DMS53 treated with DMSO at 0.1 percent for 48 hours (cell line): ENCODE data around the gene ASTN2.
A peak's percentile ranks its signal among the peaks of the same experiment; 100 is the strongest.

Experiments
- DNase-seq: peaks from one replicate; lab custom pipeline; 2025; ENCODE audit not compliant: unreplicated experiment; lab: John Stamatoyannopoulos, UW

Gene ASTN2

DNA sequence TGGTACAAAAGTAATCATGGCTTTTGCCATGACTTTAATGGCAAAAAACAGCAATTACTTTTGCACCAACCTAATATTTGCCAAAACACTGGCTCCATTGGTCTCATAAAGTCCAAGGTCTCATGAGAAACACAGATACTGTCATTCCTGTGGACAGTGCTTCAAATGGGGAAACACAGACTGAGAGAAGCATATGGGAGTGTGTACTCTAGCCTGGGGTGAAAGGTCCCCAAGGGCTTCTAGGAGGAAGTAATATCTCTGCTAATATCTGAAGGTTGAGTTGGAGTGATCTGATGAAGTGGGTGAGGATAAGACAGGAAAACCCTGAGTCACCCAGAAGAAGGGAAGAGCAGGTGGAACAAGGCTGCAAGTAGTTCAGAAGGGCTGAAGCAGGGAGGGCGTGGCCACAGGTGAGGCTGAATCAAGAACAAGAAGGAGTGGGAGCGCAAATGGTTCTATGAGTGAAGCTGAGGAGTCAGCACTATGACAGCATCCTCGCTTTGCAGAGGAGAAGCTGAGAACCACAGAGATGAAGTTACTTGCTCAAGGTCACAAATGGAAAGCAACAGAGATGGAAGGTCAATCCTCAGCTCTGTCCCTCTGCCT lies 164.1 kb downstream of the ASTN2 start:
- DNase-seq = no peak

DNA sequence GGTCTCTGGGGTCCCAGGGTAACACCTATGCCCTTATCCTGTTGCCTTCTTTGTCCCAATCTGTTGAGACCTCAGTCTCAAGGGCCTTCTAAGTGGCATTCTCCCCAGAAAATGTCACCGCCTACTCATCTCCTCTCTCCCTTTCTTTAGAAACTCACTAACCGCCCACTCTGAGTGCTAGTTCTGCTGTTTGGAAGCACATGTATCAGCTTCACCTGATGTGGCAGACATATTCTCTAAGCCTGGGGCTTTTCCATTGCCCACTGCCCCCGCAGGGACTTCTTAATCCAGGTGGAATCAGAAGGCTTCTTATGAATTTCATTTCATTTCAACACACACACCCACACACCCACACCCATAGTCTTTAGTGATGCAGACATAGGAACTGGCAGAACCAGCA lies 165.1 kb downstream of the ASTN2 start:
- no peak for DNase-seq

DNA sequence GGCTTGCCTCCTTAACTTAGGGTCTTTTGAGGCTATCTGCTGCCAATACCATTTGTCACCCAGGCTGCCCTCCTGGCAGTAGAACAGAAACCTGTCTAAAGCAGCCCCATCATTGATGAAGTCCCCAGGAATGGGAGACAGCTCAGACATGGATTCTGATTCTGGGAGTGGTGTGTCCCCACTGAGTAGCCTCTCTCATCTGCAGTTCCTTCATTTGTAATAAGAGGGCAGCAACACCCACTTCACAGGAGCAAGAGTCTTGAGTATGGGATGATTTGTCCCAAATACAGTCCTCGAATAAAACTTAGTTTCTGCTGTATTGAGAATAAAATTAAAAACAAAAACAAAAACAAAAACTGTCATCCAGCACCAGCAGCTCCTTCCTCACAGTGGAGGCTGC lies 167.6 kb downstream of the ASTN2 start:
- DNase-seq = peak; percentile 10

DNA sequence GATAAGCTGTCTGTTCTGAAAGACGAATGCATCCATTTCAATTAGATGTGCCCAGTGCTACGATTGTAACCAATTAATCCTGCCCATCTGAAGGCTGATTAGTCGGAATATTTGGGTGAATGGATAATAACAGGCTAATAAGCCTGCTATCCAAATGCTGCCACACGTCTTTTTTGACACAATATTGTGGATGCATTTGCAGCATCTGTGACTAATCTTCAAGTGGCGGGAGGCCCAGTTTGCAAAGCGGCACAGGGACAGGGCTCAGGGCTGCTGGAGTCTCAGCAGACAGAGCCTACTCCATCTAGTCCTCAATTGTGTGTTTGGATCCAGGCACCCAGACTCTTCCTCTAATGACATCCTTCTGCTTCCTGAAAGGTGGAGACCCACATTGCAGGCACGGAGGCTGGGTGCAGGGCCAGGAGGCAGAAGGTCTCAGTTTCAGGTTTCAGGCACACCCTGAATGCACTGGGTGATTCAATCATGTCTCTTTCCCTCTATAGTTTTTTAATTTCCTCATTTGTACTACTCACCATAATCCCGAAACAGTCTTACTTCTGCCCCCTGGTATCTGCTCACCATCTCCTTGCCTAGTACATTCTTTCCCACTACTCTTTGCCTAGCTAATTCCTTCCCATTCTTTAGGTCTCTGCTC lies 169.6 kb downstream of the ASTN2 start:
- DNase-seq = no peak

DNA sequence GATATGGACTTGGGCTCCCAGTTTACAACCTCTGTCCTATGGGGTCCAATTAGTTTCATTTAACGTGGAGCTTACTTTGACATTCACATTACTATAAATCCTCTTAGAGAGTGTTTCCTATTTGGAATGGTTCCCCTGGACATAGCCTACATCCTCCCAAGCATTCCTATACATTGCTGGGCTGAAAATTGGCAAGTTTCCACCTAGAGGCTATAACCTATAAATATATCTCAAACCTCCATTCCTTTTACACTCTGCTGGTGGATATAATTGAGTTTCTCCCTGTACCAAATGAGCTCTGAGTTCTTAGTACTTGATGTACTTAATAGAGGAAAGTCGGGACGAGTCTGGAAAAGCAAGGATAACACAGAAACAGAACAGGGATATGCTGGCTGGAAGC lies 172.8 kb downstream of the ASTN2 start:
- no peak for DNase-seq

DNA sequence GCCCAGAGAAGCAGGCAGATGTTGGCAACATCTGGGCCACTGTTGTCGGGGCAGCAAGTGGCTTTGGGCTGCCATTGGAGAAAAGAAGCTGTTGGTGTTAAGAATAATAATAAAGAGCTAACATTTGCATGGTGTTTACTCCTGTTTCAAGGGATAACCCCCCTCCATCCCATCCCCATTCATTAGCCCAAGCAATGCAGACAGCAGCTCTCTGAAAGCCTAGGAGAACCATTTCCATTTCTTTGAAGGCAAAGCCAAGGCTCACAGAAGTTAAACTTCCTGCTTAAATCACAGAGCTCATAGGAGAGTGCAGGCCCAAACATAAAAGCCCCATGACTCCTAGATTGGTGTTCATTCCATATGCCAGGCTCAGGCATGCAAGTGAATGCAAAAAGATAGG lies 175.4 kb downstream of the ASTN2 start:
- no peak for DNase-seq

DNA sequence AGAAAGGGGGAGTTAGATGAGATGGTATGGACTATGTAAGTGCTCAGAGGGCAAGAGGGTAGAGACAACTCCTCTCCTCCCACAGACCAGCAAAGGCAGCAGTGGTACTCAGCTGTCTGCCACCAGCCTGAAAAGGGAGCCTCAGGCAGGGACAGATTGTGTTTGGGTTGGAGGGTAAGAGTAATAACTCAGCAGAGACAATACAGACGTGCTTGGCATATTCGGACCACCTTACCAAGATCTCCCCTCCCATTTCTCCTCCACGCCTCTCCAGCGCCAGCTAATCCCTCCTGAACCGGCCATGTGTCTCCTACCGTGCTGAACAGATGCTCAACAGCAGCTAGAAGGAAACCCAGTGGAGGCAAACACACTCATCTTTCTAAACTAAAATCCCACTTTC lies 180.8 kb downstream of the ASTN2 start:
- no peak for DNase-seq

DNA sequence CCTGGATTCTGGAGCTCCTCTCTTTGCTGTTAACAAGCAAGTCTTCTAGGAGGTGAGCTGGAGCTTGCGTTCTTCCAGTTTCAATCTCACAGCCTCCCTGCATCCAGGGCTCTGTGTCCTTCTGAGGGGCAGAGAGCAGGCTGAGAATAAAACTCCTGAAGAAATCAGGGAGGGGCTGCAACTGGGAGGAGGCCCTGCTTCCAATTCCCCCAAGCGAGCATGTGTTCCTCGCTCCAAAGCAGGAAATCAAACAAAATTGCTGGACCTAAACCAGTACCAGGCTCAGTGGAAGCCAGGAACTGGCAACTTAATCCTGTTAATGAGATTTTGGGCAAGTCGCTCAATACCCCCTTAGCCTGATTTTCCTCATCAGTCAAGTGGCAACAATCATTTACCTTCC lies 181.8 kb downstream of the ASTN2 start:
- no peak for DNase-seq

DNA sequence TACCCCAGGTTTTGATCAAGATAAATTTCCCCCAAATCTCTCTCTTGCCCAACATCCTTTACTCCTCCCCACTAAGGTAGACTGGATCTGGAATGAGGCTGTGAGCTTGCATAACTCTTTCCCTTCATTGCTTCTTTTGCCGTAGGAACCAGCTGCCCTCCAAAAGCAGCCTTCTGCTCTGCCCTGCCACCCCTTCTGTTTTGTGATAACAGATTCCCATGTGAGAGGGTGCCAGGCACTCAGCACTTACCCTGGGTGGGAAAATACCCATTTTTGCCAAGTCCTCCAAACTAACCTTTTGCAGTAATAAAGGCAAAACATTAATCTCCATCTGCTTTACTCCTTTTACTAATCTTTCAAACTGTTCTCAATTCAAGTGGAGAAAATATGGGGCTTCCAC lies 182.6 kb downstream of the ASTN2 start:
- DNase-seq = no peak

DNA sequence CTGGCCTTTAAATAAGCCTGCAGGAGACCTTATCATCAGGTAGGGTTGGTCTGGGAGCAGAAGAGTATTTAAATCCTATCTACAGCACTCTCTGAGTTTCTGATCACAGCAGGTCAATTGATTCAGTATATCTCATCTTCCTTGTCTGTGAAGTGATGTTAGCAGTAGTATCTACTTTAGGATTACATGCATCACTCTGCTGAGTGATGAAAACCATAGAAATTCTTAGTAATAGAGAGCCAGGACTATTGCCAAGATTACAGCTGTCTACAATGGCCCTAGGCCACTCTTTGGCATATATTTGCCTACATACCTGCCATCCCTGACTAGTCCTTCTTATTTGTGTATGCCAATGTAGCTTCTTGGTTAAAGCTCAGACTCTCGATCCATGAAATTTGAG lies 183.8 kb downstream of the ASTN2 start:
- DNase-seq = no peak

DNA sequence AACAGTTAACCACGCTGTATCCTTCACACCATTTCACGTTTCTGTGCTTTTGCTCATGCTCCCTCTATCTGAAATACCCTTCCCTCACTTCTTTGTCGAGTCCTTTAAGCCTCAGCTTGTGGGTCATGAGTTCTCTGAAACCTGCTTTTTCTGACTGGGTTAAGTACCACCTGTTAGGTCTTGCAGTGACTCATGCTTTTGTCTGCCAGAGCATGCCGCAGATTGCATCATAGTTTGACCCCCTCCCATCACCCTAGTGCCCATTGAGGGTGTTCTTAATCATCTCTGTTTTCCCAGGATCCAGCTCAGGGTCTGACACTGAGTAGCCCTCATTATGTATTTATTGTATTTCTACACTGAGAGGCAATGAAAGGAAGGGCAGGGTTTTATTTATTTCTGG lies 190.2 kb downstream of the ASTN2 start:
- DNase-seq = peak; percentile 70

DNA sequence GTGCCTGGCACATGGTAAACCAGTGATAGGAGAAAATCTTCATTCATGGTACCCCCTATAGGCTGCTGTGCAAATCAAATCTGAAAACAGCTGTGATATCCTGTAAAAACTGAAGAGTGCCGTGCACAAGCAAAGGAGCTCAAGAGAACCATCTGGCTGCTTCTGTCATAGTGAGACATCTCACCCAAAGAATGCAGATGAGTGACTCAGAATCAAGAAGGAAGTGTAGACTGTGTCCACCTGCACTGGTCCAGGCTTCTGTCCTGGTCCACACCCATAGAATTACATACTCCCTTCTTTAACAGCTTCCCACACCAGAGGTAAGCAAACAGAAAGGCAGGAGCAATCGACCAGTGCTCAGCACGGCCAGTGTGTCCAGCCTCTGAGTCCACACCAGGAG lies 195.9 kb downstream of the ASTN2 start:
- DNase-seq = peak; percentile 39

DNA sequence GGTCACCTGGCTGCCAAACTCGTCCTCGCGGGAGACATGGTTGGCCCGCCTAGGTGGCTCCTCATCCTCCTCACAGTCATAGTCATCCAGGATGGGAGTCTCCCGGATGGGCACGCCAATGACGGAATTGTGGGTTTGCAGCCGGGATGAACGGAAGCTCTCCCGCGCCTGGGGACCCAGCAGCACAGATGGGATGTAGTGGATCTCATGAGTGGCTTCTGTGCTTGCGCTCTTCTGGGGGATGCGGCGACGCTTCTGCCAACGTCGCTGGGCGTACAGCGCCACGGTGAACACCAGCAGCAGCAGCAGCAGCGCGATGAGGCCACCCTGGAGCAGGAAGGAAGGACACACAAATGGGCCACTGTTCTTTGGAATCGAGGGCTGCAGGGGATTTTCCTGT lies 200.4 kb downstream of the ASTN2 start:
- DNase-seq = no peak

DNA sequence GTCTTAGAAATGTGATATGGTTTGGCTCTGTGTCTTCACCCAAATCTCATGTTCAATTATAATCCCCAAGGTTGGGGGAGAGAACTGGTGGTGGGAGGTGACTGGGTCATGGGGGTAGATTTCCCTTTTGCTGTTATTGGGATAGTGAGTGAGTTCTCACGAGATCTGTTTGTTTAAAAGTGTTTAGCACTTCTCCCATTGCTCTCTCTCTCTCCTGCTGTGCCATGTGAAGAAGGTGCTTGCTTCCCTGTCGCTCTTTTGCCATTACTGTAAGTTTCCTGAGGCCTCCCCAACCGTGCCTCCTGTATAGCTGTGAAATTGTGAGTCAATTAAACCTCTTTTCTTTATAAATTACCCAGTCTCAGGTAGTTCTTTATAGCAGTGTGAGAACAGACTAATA lies 203.6 kb downstream of the ASTN2 start:
- no peak for DNase-seq

DNA sequence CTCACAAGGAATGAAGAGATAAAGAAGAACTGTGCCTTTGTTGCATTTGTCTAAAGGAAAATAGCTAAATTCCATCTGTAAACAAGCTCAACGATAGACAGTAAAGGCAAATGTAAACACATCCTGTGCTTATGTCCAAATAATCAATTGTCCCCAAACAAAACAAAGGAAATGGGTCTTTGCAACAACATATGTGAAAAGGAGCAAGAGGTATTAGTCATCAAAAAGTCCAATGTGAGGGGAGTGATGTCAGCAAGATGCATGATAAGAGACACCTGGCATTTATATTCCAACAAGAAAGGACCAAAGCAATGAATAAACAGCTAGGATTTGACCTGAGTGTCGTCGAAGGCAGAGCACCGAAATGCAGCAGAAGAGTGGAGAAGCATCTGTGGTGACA lies 209.1 kb downstream of the ASTN2 start:
- DNase-seq = peak; percentile 54

DNA sequence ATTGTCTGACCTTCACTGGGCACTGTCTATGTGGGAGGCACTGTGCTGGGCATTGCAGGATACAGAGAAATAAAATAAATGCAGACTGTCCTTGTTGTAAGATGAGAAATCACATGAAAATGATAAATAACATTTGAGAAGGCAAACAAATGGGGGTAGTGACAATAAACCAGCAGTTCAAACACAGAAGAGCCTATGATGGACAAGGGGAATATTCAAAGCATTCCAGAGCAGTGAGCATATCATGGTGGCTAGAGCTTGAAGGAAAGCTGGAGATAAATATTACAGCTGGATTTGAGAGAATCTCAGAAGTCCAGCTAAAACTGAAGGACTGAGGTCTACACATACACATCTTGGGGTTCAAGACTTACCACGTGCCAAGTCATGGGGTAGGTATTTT lies 209.9 kb downstream of the ASTN2 start:
- DNase-seq = no peak

DNA sequence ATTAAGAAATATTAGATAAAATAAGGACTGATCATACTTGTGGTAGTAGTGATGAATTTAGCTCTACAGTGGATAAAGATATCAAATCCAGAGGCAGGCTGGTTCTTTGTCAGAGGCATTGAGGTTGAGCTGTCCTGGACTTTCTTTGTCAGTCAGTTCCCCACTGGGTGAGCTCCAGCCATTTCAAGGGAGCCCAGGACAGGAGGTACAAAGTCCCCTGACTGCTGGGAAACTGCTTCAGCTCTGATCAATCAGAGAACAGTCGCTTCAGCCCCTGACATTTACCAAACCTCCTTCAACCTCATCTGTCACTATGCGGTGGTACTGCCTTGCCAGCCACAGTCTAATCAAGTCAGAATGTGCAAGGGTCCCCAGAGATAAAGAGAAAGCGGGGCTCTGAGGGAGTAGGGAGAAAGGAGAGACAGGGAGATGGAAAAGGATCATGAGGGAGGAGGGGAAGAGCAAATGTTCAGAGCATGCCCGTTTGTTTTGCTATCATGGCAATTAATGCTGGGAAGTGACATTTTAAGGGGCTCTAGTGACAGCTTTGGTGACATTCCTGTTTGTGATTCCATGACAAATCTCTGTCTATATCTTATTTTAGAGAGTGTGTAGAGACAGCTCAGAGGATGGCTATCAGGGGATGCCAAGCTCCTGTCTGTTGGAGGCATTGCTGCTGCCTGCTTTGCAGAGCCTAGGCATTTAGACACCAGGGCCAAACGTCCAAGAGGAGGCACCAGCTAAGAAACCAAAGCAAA lies 223.2 kb downstream of the ASTN2 start:
- DNase-seq = no peak

DNA sequence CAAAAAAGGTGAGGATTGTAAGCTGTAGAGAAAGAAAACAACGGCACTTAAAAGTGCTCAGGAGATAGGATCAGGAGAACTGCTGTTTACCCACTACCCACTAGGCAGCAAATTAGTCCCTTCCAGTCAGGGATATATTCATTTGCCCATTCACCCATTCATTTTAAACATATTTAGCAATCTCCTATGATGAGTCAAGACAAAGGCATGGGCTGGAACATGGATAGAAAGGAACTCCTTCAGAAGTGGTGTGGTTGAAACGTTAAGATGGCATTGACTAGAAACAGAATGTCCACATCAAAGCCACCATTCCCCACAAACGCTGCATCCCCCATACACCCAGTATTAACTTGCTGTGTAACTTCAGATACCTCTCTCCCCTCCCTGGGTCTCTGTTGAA lies 225.7 kb downstream of the ASTN2 start:
- no peak for DNase-seq

DNA sequence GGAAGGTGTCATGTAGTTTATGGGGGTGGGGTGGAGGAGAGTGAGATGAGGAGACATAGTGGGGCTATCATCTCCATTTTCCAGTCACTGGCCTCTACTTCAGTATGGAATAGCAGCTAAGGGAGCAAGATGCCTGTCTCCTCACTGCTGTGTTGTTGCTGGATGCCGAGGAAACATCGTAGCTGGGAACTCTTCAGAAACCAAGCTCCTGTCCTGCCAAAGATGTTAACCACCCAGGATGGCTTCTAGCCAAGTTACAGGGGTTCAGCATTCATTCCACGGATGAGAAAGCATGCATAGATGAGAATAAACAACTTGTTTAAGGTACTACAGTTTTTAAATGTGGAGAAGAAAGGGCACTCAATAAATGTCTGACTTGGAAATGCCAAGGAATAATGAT lies 226.5 kb downstream of the ASTN2 start:
- DNase-seq = no peak

DNA sequence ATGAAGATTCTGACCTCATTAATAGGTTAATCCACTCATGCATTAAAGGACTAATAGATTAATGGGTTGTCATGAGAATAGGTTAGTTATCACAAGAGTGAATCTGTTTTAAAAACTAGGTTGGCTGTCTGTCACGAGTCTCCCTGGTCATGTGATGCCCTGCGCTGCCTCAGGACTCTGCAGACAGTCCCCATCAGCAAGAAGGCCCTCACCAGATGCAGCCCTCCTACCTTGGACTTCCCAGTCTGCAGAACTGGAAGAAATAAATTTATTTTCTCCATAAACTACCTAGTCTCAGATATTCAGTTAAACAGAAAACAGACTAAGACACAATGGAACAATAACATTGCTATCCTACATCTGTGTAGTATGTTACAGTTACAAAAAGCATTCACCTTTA lies 227.4 kb downstream of the ASTN2 start:
- DNase-seq = no peak

DNA sequence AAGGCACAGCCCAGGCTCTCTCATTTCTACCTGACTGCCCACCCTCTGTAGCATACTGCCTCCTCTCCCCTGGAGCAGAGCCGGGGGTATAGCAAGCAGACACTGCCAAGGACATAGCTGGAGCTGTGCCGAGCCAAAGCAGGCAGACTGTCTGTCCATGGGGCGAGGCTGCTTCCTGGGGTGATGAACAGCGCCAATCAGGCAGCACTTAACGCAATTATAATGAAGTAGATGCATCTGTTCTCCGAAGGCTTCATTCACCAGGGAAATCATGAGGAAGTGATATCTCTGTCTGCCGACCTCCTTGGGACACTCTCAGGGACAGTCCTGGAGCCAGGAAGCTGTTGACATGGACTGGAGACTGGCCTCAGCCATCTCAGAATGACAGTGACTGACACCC lies 230.7 kb downstream of the ASTN2 start:
- no peak for DNase-seq

DNA sequence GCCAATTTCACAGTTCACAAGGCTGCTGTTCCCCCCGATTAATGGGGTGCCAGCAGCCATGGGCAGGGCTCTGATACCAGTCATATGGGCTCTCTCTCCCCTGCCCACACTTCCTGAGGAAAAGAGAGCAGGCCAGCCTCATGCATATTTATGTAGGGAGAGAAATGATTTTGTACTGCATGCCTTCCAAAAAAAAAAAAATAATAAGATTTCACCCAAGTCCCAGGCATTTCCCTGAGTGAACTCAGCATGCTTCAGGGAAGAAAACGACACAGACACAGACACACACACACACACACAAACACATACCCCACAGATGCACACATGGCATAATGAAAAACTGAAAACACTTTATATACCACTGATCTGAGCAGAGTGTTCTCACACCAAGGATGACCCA lies 232.8 kb downstream of the ASTN2 start:
- no peak for DNase-seq
